GM23338 (cell line): Measurements from ENCODE around the gene C1orf21. TPM values are rescaled to one million over a fixed set of nuclear protein-coding genes. Genes with fewer than 3 reads are reported as not detected.
A peak's percentile ranks its signal among the peaks of the same experiment; 100 is the strongest.

Experiments used
- ATAC-seq: fragments of 200-7000 bp; cut with Tn5 transposase; 3 replicates; pipeline ENCODE4 v1.9.1; 2020
- DNase-seq: peaks from one replicate; pipeline ENCODE4 v3.0.0-alpha.2; 2015; ENCODE audit warnings: low spot score
- H2AFZ ChIP-seq: fragments of 200-600 bp; sonication (generic); 2 replicates; pipeline ENCODE4 v1.8.0; 2016; ENCODE audit warnings: antibody characterized with exemption, mild to moderate bottlenecking, moderate library complexity
- H3F3A ChIP-seq: fragments of 200-600 bp; sonication (generic); replicated peaks from 2 replicates; pipeline ENCODE4 v1.8.0; 2017; ENCODE audit warnings: antibody characterized with exemption, mixed run types, low read depth
- H3K27ac ChIP-seq: fragments of 200-600 bp; sonication (generic); 2 replicates; pipeline ENCODE4 v1.6.1; 2016; ENCODE audit warnings: low read depth
- H3K27me3 ChIP-seq: fragments of 200-600 bp; sonication (generic); 2 replicates; pipeline ENCODE4 v1.8.0; 2016; ENCODE audit warnings: mild to moderate bottlenecking, mixed run types, moderate library complexity; ENCODE audit not compliant: insufficient read depth
- H3K36me3 ChIP-seq: fragments of 200-600 bp; sonication (generic); 2 replicates; pipeline ENCODE4 v1.8.0; 2016; ENCODE audit warnings: mild to moderate bottlenecking; ENCODE audit not compliant: insufficient read depth
- H3K4me1 ChIP-seq: fragments of 200-600 bp; sonication (generic); 2 replicates; pipeline ENCODE4 v1.8.0; 2016; ENCODE audit warnings: mild to moderate bottlenecking, moderate library complexity; ENCODE audit not compliant: insufficient read depth
- H3K4me2 ChIP-seq: fragments of 200-600 bp; sonication (generic); 2 replicates; pipeline ENCODE4 v1.7.1; 2017; ENCODE audit warnings: mixed run types
- H3K4me3 ChIP-seq: fragments of 200-600 bp; sonication (generic); 2 replicates; pipeline ENCODE4 v1.6.1; 2016; ENCODE audit warnings: mixed run types
- H3K79me2 ChIP-seq: fragments of 200-600 bp; sonication (generic); replicated peaks from 2 replicates; pipeline ENCODE4 v1.8.0; 2017; ENCODE audit warnings: mild to moderate bottlenecking; ENCODE audit not compliant: insufficient read depth
- H3K9me2 ChIP-seq: fragments of 200-600 bp; sonication (generic); 2 replicates; pipeline ENCODE4 v1.8.0; 2017; ENCODE audit not compliant: insufficient read depth
- H4K20me1 ChIP-seq: fragments of 200-600 bp; sonication (generic); replicated peaks from 2 replicates; pipeline ENCODE4 v1.8.0; 2017; ENCODE audit warnings: mild to moderate bottlenecking; ENCODE audit not compliant: insufficient read depth
- H3K27ac Mint-ChIP-seq: 2 replicates; pipeline ENCODE4 v1.8.0; 2020; ENCODE audit warnings: inconsistent platforms, mild to moderate bottlenecking, moderate library complexity, mixed read lengths
- H3K27me3 Mint-ChIP-seq: 3 replicates; pipeline ENCODE4 v1.8.0; 2022; ENCODE audit warnings: low read depth, mild to moderate bottlenecking, moderate library complexity, mixed read lengths, inconsistent platforms; ENCODE audit not compliant: insufficient read depth, poor library complexity
- H3K36me3 Mint-ChIP-seq: 3 replicates; pipeline ENCODE4 v1.8.0; 2021; ENCODE audit warnings: low read depth, mild to moderate bottlenecking, inconsistent platforms, moderate library complexity, mixed read lengths
- H3K4me1 Mint-ChIP-seq: 3 replicates; pipeline ENCODE4 v1.8.0; 2020; ENCODE audit warnings: mild to moderate bottlenecking, inconsistent platforms, mixed read lengths
- H3K4me3 Mint-ChIP-seq: 3 replicates; pipeline ENCODE4 v1.8.0; 2021; ENCODE audit warnings: moderate library complexity, mild to moderate bottlenecking, inconsistent platforms, mixed read lengths
- H3K9me3 Mint-ChIP-seq: 3 replicates; pipeline ENCODE4 v1.8.0; 2020; ENCODE audit warnings: moderate library complexity, mild to moderate bottlenecking, inconsistent platforms, mixed read lengths
- CREB1 ChIP-seq: fragments of 250-450 bp; sonication (Bioruptor Pico); IDR thresholded peaks from 2 replicates; pipeline ENCODE4 v1.5.0; 2020; ENCODE audit warnings: low read depth, mild to moderate bottlenecking, moderate library complexity
- ETS1 ChIP-seq: IDR thresholded peaks from 2 replicates; pipeline ENCODE4 v1.6.1; 2016; ENCODE audit warnings: antibody characterized with exemption
- EZH2phosphoT487 ChIP-seq: fragments of 200-600 bp; sonication (generic); IDR thresholded peaks from one replicate; pipeline ENCODE4 v1.8.1; 2018; ENCODE audit warnings: antibody characterized with exemption; ENCODE audit not compliant: unreplicated experiment
- ZNF114 ChIP-seq: fragments of 250-450 bp; sonication (Bioruptor Pico); IDR thresholded peaks from 2 replicates; pipeline ENCODE4 v1.5.0; 2020; ENCODE audit warnings: mild to moderate bottlenecking, moderate library complexity
- ZNF331 ChIP-seq: fragments of 250-450 bp; sonication (Bioruptor Pico); IDR thresholded peaks from 2 replicates; pipeline ENCODE4 v1.5.0; 2020; ENCODE audit warnings: low read depth, mild to moderate bottlenecking, moderate library complexity
- ZNF462 ChIP-seq: fragments of 250-450 bp; sonication (Bioruptor Pico); IDR thresholded peaks from 2 replicates; pipeline ENCODE4 v1.5.0; 2020; ENCODE audit warnings: mild to moderate bottlenecking, moderate library complexity
- polyA plus RNA-seq: library from polyadenylated mRNA; unstranded; fragments of >200 nt; fragmentation: Nextera tagmentation; extraction: Ambion mirVana; gene quantifications from 2 replicates; pipeline ENCODE4 v1.2.1, GENCODE V29; 2016
- total RNA-seq: library from RNA; depleted of rRNA; stranded (reverse); fragments of >200 nt; shearing (Covaris generic); gene quantifications from 2 replicates; pipeline ENCODE4 v1.2.3, GENCODE V29; 2014

The C1orf21 gene
- total and polyA plus RNA-seq, 2 experiments from 2014 or later = 28.0 to 40.4 TPM

DNA sequence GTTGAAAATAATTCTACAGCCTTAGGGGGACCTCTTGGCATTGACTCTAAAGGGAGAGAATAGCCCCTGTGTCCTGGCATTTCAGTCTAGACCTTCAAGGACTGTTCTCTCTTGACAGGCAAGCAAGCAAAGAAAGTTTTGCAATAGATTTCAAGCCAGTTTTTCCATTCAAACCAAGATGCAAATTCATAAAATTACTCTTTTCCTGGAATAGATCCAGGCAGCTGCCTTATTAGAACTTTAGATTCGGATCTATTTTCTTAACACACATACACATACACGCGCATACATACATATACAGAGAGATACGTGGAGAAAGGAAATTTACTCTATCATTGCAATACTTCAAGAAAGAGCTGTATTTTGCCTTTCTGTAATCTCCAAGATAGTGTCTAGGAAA is 238.4 kb downstream of the C1orf21 start (continued):
- TF ChIP-seq CREB1 (CRISPR knock-in tag) (no peak), ZNF462 (CRISPR knock-in tag) (no peak), ZNF114 (CRISPR knock-in tag) (no peak), ZNF331 (CRISPR knock-in tag) (no peak)

DNA sequence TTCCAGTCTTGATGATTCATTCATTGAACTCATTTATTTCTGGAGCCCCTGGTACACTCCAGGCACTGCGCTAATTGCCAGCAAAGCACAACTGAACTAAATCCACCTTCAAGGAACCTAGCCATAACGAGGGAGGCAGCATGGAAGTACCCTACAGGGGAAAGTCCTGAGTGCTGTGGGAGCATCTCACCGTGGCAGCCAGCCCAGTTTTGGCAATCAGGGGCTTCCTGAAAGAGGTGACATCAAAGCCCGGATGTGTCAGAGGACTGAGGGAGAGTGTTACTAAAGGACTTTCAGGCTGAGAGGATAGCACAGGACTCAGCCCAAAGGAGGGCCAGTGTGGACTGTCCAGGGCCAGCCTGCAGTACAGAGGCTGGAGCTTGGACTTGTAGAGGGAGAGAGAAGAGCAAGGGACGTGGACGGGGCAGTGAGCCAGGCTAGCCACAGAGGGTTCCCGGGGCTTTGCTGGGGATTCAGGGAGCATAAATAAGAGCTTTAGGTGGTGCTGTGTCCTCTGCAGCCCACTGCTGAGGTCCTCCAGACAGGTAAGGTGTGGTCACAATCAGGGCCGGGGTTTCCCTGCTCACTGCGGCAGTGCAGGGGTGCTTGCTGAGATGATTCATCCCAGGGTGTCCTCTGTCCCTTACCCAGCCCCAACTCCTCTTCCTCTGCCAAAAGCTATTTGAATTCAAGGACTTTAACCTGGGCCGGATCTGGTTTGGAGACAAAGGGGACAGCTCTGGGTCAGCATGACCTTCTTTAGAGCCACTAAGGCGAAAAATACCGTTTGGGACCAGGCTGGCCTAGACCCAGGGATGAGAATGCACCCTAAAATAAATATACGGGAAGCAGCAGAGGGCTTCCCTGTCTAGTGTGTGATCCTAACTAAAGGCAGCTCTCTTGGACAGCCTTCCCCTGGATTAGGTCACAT is 239.5 kb downstream of the C1orf21 start:
- Mint-ChIP-seq H3K9me3 (no peaks in the 10 kb centered on the region), H3K4me3 (no peak overlapping the region), H3K4me1 (peaks cover 11% of the 10 kb centered on the region), H3K27me3 (peaks cover 4% of the 10 kb centered on the region), H3K36me3 (no peaks in the 10 kb centered on the region), H3K27ac (no peak overlapping the region)
- Histone ChIP-seq H3K27me3 (no peaks in the 10 kb centered on the region), H3K27ac (no peak overlapping the region), H3K9me2 (0 out of 2 replicates have a peak, but pooled peaks cover 7% of the 10 kb centered on the region), H3K4me3 (no peak overlapping the region), H2AFZ (no peak overlapping the region), H3K4me2 (no peak overlapping the region), H3K36me3 (no peaks in the 10 kb centered on the region; the same call in 1 of the 2 replicates), H3F3A (no peaks in the 10 kb centered on the region), H3K79me2 (no peaks in the 10 kb centered on the region), H3K4me1 (no peaks in the 10 kb centered on the region; the same call in 1 of the 2 replicates), H4K20me1 (peaks cover 4% of the 10 kb centered on the region; the same call in 1 of the 2 replicates)
- ATAC-seq (peak; percentile 18; the same call in 2 of the 3 replicates), DNase-seq (no peak)
- TF ChIP-seq EZH2phosphoT487 = no peak
- TF ChIP-seq ZNF114 (CRISPR knock-in tag) = no peak
- no peak for TF ChIP-seq CREB1 (CRISPR knock-in tag)
- TF ChIP-seq ETS1 = no peak
- no peak for TF ChIP-seq ZNF462 (CRISPR knock-in tag)
